Vagina (tissue), 2 donors: ENCODE measurements around the gene MXRA7.

Source experiments
- POLR2A ChIP-seq, 2 donors: fragments of 450-650 bp; IDR thresholded peaks; one replicate each; pipeline ENCODE4 v1.6.1; 2017; ENCODE audit warnings: antibody characterized with exemption in 2 of 2, mild to moderate bottlenecking in 2 of 2, moderate library complexity in 2 of 2
- POLR2AphosphoS5 ChIP-seq, 2 donors: sonication (generic); formaldehyde crosslinking; IDR thresholded peaks; one replicate each; pipeline ENCODE4 v1.9.0; 2017; ENCODE audit warnings: antibody characterized with exemption in 2 of 2, mild to moderate bottlenecking in 2 of 2, low read depth in 1 of 2; ENCODE audit not compliant: insufficient read depth in 1 of 2
- TF ChIP-seq, protein P1 (sequence below), 3 experiments: fragments of 450-650 bp in 2 of 3; fragments of 200-600 bp in 1 of 3; sonication (generic) in 1 of 3; IDR thresholded peaks; one replicate each; pipeline ENCODE4 v1.5.1; 2017 to 2019; ENCODE audit warnings: antibody characterized with exemption in 3 of 3, mild to moderate bottlenecking in 2 of 3, moderate library complexity in 2 of 3

- TF ChIP-seq POLR2A (IDR thresholded peaks at IDR 0.05) (no peak), POLR2AphosphoS5 (IDR thresholded peaks at IDR 0.05; ENCODE audit: insufficient read depth in 1 of 2, low read depth in 1 of 2) (peak; percentile 69 to 75)
- TF ChIP-seq, protein P1, sequence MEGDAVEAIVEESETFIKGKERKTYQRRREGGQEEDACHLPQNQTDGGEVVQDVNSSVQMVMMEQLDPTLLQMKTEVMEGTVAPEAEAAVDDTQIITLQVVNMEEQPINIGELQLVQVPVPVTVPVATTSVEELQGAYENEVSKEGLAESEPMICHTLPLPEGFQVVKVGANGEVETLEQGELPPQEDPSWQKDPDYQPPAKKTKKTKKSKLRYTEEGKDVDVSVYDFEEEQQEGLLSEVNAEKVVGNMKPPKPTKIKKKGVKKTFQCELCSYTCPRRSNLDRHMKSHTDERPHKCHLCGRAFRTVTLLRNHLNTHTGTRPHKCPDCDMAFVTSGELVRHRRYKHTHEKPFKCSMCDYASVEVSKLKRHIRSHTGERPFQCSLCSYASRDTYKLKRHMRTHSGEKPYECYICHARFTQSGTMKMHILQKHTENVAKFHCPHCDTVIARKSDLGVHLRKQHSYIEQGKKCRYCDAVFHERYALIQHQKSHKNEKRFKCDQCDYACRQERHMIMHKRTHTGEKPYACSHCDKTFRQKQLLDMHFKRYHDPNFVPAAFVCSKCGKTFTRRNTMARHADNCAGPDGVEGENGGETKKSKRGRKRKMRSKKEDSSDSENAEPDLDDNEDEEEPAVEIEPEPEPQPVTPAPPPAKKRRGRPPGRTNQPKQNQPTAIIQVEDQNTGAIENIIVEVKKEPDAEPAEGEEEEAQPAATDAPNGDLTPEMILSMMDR (IDR thresholded peaks at IDR 0.05), result no peak
These were observed 23.2 kb downstream of the MXRA7 start for GRCh38 chr17:76687298-76688164.
